HCT116 (cell line): ENCODE data around the gene XAB2. TPM values are rescaled to one million over a fixed set of nuclear protein-coding genes. Genes with fewer than 3 reads are reported as not detected.

Source experiments
- ATAC-seq: fragments of 200-7000 bp; cut with Tn5 transposase; 2 replicates; pipeline ENCODE4 v1.9.1; 2020; ENCODE audit warnings: mild to moderate bottlenecking, moderate library complexity
- BruUV-seq: library from RNA; stranded (reverse); fragments of 400-500 nt; replicated peaks from 2 replicates; lab custom pipeline; 2021; lab: Mats Ljungman, UMichigan
- CTCF ChIA-PET: fragments of 300-600 bp; sonication (Branson Sonifier 250); formaldehyde crosslinking; loops from one replicate; lab custom pipeline; 2021; ENCODE audit warnings: antibody characterized with exemption; lab: Charles Lee
- POLR2A ChIA-PET: fragments of 300-600, 350-600 bp; sonication (Branson Sonifier 250); formaldehyde crosslinking; loops from one replicate; lab custom pipeline; 2021; ENCODE audit warnings: antibody characterized with exemption; lab: Charles Lee
- RAD21 ChIA-PET, 2 experiments: fragments of 300-600 bp; sonication (Branson Sonifier 250); formaldehyde crosslinking; loops; one replicate each; lab custom pipeline; 2023; ENCODE audit warnings: low total read pairs in 2 of 2; ENCODE audit not compliant: uncharacterized antibody in 2 of 2, unreplicated experiment in 2 of 2, low non-redundant PET in 1 of 2; lab: Charles Lee
- DNase-seq: peaks from one replicate; pipeline ENCODE4 v3.0.0-alpha.2; 2010; ENCODE audit warnings: low read depth, low spot score
- H2AFZ ChIP-seq: fragments of 200-600 bp; shearing (Covaris generic), sonication (generic); 2 replicates; pipeline ENCODE4 v1.6.1; 2017; ENCODE audit warnings: low read depth, mixed run types, mixed read lengths, antibody characterized with exemption, low read length; ENCODE audit not compliant: poor library complexity, severe bottlenecking
- H3K27ac ChIP-seq: 2 replicates; pipeline ENCODE4 v1.5.1; 2012; ENCODE audit warnings: low read depth, low read length
- H3K27me3 ChIP-seq: fragments of 200-600 bp; sonication (generic); 2 replicates; pipeline ENCODE4 v1.6.1; 2016; ENCODE audit warnings: mixed run types, low read length, mixed read lengths; ENCODE audit not compliant: insufficient read depth
- H3K36me3 ChIP-seq, 2 experiments: fragments of 200-500 bp in 1 of 2; fragments of 200-600 bp in 1 of 2; sonication (Bioruptor generic) in 1 of 2; sonication (generic) in 1 of 2; 2 replicates each; pipeline versions ENCODE4 v1.5.1 to v1.6.1; 2014 to 2016; ENCODE audit warnings: low read length in 2 of 2, inconsistent platforms in 1 of 2, mixed read lengths in 1 of 2, mixed run types in 1 of 2; ENCODE audit not compliant: insufficient read depth in 2 of 2, control insufficient read depth in 1 of 2
- H3K4me1 ChIP-seq, 2 experiments: fragments of 200-600 bp in 1 of 2; sonication (generic) in 1 of 2; 2 replicates each; pipeline versions ENCODE4 v1.5.1 to v1.6.1; 2012 to 2017; ENCODE audit warnings: low read length in 2 of 2, inconsistent platforms in 1 of 2, mild to moderate bottlenecking in 1 of 2, mixed read lengths in 1 of 2, mixed run types in 1 of 2, moderate library complexity in 1 of 2; ENCODE audit not compliant: insufficient read depth in 2 of 2, control insufficient read depth in 1 of 2
- H3K4me2 ChIP-seq: fragments of 200-600 bp; sonication (generic); 2 replicates; pipeline ENCODE4 v1.6.1; 2017; ENCODE audit warnings: mixed run types, low read length, mixed read lengths
- H3K4me3 ChIP-seq, 2 experiments: fragments of 200-600 bp in 1 of 2; sonication (generic) in 1 of 2; replicated peaks in 1 of 2; 2 replicates each; pipeline ENCODE4 v1.5.1; 2011 to 2016; ENCODE audit warnings: low read length in 2 of 2, control low read depth in 1 of 2, low read depth in 1 of 2, mild to moderate bottlenecking in 1 of 2, mixed read lengths in 1 of 2, mixed run types in 1 of 2
- H3K79me2 ChIP-seq: fragments of 200-600 bp; sonication (generic); 2 replicates; pipeline ENCODE4 v1.6.1; 2017; ENCODE audit warnings: mild to moderate bottlenecking, mixed run types, low read length, moderate library complexity, mixed read lengths; ENCODE audit not compliant: insufficient read depth
- H3K9ac ChIP-seq: fragments of 200-600 bp; sonication (generic); 2 replicates; pipeline ENCODE4 v1.6.1; 2016; ENCODE audit warnings: low read length, mixed read lengths
- H3K9me2 ChIP-seq: fragments of 200-600 bp; sonication (generic), shearing (Covaris generic); 2 replicates; pipeline ENCODE4 v1.6.1; 2017; ENCODE audit warnings: mixed run types, mild to moderate bottlenecking, moderate library complexity; ENCODE audit not compliant: insufficient read depth
- H3K9me3 ChIP-seq, 2 experiments: fragments of 200-500 bp in 1 of 2; fragments of 200-600 bp in 1 of 2; sonication (Bioruptor generic) in 1 of 2; sonication (generic) in 1 of 2; 2 replicates each; pipeline ENCODE4 v1.6.1; 2014 to 2017; ENCODE audit warnings: low read length in 2 of 2, mixed read lengths in 2 of 2, inconsistent platforms in 1 of 2, low read depth in 1 of 2, mild to moderate bottlenecking in 1 of 2, mixed run types in 1 of 2, moderate library complexity in 1 of 2; ENCODE audit not compliant: control insufficient read depth in 1 of 2, insufficient read depth in 1 of 2
- H4K20me1 ChIP-seq: fragments of 200-600 bp; sonication (generic), shearing (Covaris generic); 2 replicates; pipeline ENCODE4 v1.6.1; 2017; ENCODE audit warnings: mixed run types, mild to moderate bottlenecking, moderate library complexity; ENCODE audit not compliant: insufficient read depth
- ATF3 ChIP-seq: IDR thresholded peaks from 2 replicates; pipeline ENCODE4 v1.6.1; 2012
- CBX3 ChIP-seq: IDR thresholded peaks from 2 replicates; pipeline ENCODE4 v1.6.1; 2012; ENCODE audit warnings: low read depth
- CEBPB ChIP-seq: IDR thresholded peaks from 2 replicates; pipeline ENCODE4 v1.6.1; 2012; ENCODE audit warnings: low read depth
- EGR1 ChIP-seq: IDR thresholded peaks from 2 replicates; pipeline ENCODE4 v1.6.1; 2012; ENCODE audit warnings: low read depth
- ELF1 ChIP-seq: IDR thresholded peaks from 2 replicates; pipeline ENCODE4 v1.6.1; 2012; ENCODE audit warnings: low read depth, borderline replicate concordance
- EZH2 ChIP-seq: fragments of 200-600 bp; sonication (generic); IDR thresholded peaks from 2 replicates; pipeline ENCODE4 v1.6.1; 2017; ENCODE audit warnings: antibody characterized with exemption, mixed run types
- FOSL1 ChIP-seq: IDR thresholded peaks from 2 replicates; pipeline ENCODE4 v1.6.1; 2012; ENCODE audit warnings: low read depth
- JUND ChIP-seq: IDR thresholded peaks from 2 replicates; pipeline ENCODE4 v1.6.1; 2012
- MAX ChIP-seq: IDR thresholded peaks from 2 replicates; pipeline ENCODE4 v1.6.1; 2012
- POLR2A ChIP-seq: IDR thresholded peaks from 2 replicates; pipeline ENCODE4 v1.7.0; 2011; ENCODE audit warnings: borderline replicate concordance; ENCODE audit not compliant: insufficient read depth, insufficient read length; ENCODE audit errors: extremely low read depth
- POLR2AphosphoS5 ChIP-seq: IDR thresholded peaks from 2 replicates; pipeline ENCODE4 v1.6.1; 2011; ENCODE audit warnings: mild to moderate bottlenecking, low read depth, low read length, moderate library complexity
- TCF7L2 ChIP-seq: IDR thresholded peaks from 2 replicates; pipeline ENCODE4 v1.7.0; 2011; ENCODE audit warnings: borderline replicate concordance, inconsistent platforms; ENCODE audit not compliant: insufficient read depth, insufficient read length; ENCODE audit errors: extremely low read depth
- YY1 ChIP-seq: IDR thresholded peaks from 2 replicates; pipeline ENCODE4 v1.6.1; 2011; ENCODE audit warnings: low read length, low read depth, moderate library complexity, mild to moderate bottlenecking; ENCODE audit not compliant: insufficient replicate concordance; ENCODE audit errors: extremely low read depth
- ZFX ChIP-seq: fragments of 450-650 bp; IDR thresholded peaks from 2 replicates; pipeline ENCODE4 v1.6.1; 2017
- ZNF274 ChIP-seq: fragments of 200-500 bp; sonication (Bioruptor generic); IDR thresholded peaks from 2 replicates; pipeline ENCODE4 v1.6.1; 2014; ENCODE audit warnings: mild to moderate bottlenecking, low read depth, low read length, inconsistent platforms
- intact Hi-C: fragments of 100-400 bp; cut with micrococcal nuclease; formaldehyde crosslinking; loops from 2 replicates; pipeline ENCODE4 v1.10.0; 2022
- total RNA-seq: library from RNA; stranded (reverse); gene quantifications from one replicate; pipeline ENCODE4 v1.2.1, GENCODE V29; 2021; ENCODE audit not compliant: unreplicated experiment
- TF ChIP-seq, protein P1 (sequence below), 3 experiments: fragments of 200-600 bp in 1 of 3; sonication (generic) in 1 of 3; IDR thresholded peaks in 2 of 3; conservative IDR thresholded peaks in 1 of 3; 2 replicates each; pipeline ENCODE4 v1.5.1; 2012 to 2017; ENCODE audit warnings: low read depth in 2 of 3, low read length in 2 of 3, antibody characterized with exemption in 1 of 3, borderline replicate concordance in 1 of 3, control low read depth in 1 of 3, mild to moderate bottlenecking in 1 of 3, mixed read lengths in 1 of 3, mixed run types in 1 of 3, moderate library complexity in 1 of 3; ENCODE audit not compliant: insufficient read depth in 1 of 3
- TF ChIP-seq, protein P2 (sequence below): IDR thresholded peaks from 2 replicates; pipeline ENCODE4 v1.6.1; 2012; ENCODE audit warnings: low read depth

The XAB2 gene
- total RNA-seq, 1 experiment from 2014 or later, result 103 TPM

DNA sequence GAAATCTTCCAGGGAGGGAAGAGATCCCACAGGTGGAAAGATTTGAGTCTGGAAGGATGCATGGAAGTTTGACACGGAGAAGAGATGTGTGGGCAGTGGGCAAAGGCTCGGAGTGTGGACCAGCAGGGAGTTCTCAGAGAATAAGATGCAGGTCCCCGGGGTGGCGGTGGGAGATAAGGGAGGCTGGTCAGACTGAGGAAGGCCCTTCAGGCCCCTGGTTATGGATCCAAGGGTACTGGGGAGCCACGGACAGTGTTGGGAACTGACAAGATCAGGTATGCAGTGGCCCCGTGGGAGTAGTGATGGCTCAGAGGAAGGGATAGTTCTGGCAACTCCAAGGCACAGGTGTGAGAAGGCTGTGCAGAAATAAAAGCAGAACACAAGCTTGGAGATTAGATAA lies 31.2 kb downstream of the XAB2 start:
- H3K4me1 ChIP-seq, result peaks cover 10 to 32% of the 10 kb centered on the region in 2 experiments
- no peak for ATAC-seq
- H3K79me2 ChIP-seq, result peaks cover 36% of the 10 kb centered on the region
- H3K9me2 ChIP-seq, result peaks cover 3% of the 10 kb centered on the region; the same call in 1 of the 2 replicates
- no peak for TF ChIP-seq POLR2AphosphoS5
- no peak for TF ChIP-seq ZFX
- TF ChIP-seq ZNF274, result no peak
- TF ChIP-seq EGR1, result no peak
- TF ChIP-seq MAX, result no peak
- TF ChIP-seq, protein P1, sequence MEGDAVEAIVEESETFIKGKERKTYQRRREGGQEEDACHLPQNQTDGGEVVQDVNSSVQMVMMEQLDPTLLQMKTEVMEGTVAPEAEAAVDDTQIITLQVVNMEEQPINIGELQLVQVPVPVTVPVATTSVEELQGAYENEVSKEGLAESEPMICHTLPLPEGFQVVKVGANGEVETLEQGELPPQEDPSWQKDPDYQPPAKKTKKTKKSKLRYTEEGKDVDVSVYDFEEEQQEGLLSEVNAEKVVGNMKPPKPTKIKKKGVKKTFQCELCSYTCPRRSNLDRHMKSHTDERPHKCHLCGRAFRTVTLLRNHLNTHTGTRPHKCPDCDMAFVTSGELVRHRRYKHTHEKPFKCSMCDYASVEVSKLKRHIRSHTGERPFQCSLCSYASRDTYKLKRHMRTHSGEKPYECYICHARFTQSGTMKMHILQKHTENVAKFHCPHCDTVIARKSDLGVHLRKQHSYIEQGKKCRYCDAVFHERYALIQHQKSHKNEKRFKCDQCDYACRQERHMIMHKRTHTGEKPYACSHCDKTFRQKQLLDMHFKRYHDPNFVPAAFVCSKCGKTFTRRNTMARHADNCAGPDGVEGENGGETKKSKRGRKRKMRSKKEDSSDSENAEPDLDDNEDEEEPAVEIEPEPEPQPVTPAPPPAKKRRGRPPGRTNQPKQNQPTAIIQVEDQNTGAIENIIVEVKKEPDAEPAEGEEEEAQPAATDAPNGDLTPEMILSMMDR (IDR thresholded peaks at IDR 0.05 in 2 of 3, conservative IDR thresholded peaks at IDR 0.05 in 1 of 3; ENCODE audit: borderline replicate concordance in 1 of 3, insufficient read depth in 1 of 3, low read depth in 2 of 3, low read length in 2 of 3), result no peak
- TF ChIP-seq ATF3, result no peak
- TF ChIP-seq TCF7L2, result no peak
- no peak for TF ChIP-seq YY1
- TF ChIP-seq POLR2A, result no peak
- TF ChIP-seq, protein P2, sequence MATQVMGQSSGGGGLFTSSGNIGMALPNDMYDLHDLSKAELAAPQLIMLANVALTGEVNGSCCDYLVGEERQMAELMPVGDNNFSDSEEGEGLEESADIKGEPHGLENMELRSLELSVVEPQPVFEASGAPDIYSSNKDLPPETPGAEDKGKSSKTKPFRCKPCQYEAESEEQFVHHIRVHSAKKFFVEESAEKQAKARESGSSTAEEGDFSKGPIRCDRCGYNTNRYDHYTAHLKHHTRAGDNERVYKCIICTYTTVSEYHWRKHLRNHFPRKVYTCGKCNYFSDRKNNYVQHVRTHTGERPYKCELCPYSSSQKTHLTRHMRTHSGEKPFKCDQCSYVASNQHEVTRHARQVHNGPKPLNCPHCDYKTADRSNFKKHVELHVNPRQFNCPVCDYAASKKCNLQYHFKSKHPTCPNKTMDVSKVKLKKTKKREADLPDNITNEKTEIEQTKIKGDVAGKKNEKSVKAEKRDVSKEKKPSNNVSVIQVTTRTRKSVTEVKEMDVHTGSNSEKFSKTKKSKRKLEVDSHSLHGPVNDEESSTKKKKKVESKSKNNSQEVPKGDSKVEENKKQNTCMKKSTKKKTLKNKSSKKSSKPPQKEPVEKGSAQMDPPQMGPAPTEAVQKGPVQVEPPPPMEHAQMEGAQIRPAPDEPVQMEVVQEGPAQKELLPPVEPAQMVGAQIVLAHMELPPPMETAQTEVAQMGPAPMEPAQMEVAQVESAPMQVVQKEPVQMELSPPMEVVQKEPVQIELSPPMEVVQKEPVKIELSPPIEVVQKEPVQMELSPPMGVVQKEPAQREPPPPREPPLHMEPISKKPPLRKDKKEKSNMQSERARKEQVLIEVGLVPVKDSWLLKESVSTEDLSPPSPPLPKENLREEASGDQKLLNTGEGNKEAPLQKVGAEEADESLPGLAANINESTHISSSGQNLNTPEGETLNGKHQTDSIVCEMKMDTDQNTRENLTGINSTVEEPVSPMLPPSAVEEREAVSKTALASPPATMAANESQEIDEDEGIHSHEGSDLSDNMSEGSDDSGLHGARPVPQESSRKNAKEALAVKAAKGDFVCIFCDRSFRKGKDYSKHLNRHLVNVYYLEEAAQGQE, result no peak
- no peak for TF ChIP-seq ELF1
- no peak for TF ChIP-seq CBX3
- no peak for TF ChIP-seq FOSL1
- no peak for TF ChIP-seq CEBPB
- no peak for TF ChIP-seq EZH2
- TF ChIP-seq JUND, result no peak
- no peak overlapping the region for H3K9ac ChIP-seq
- H3K27ac ChIP-seq, result no peak overlapping the region
- H3K4me2 ChIP-seq, result no peak overlapping the region
- H3K9me3 ChIP-seq, result no peaks in the 10 kb centered on the region
- ChIA-PET CTCF (interaction anchor here (1.0 kb wide), 1 partner anchor 30 kb away, joined by 5 read pairs; no protein-coding TSS in a partner anchor), RAD21 (no interaction called here), POLR2A (no interaction called here)
- no TSS peak for BruUV-seq
- intact Hi-C loops, result no loop called here
- no peaks in the 10 kb centered on the region for H3K27me3 ChIP-seq
- H3K4me3 ChIP-seq, result no peak overlapping the region
- no peak overlapping the region for H2AFZ ChIP-seq
- no peaks in the 10 kb centered on the region for H3K36me3 ChIP-seq
- DNase-seq, result no peak
- H4K20me1 ChIP-seq, result no peaks in the 10 kb centered on the region
